ENCODE measurements around the gene MAPKAPK5. TPM values are rescaled to one million over a fixed set of nuclear protein-coding genes. Genes with fewer than 3 reads are reported as not detected.

MAPKAPK5 gene
- total and polyA plus RNA-seq, 2 donors from 2014 or later = 20.5 to 45.7 TPM

DNA sequence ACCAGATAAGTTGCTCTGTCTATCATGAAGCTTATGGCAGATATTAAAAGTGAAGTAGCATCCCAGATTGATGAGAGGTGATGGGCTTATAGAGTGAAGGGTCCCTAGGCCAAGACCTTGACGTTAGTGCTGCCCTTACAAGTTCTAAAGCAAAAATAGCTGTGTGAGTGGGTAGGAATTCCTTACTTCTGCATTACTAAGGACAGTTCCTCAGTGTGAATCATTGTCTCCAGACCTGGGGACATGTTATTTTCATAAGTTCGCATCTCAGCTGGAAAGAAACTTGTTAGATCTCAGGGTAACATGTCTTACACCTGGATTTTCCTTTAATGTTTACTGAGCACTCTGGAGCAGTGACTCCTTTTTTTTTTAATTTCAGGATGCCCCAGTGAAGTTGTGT is 28.7 kb downstream of the MAPKAPK5 start:
- DNase-seq (no peak), FAIRE-seq (no peak)
- no peak overlapping the region for H3K27ac ChIP-seq (ENCODE audit: low read depth in 2 of 2, low read length in 2 of 2)
- no peak overlapping the region for H3K9ac ChIP-seq (ENCODE audit: low read length in 3 of 3)
- no peak overlapping the region for H3K4me3 ChIP-seq (ENCODE audit: low read length in 3 of 3)
- TF ChIP-seq, protein P1, sequence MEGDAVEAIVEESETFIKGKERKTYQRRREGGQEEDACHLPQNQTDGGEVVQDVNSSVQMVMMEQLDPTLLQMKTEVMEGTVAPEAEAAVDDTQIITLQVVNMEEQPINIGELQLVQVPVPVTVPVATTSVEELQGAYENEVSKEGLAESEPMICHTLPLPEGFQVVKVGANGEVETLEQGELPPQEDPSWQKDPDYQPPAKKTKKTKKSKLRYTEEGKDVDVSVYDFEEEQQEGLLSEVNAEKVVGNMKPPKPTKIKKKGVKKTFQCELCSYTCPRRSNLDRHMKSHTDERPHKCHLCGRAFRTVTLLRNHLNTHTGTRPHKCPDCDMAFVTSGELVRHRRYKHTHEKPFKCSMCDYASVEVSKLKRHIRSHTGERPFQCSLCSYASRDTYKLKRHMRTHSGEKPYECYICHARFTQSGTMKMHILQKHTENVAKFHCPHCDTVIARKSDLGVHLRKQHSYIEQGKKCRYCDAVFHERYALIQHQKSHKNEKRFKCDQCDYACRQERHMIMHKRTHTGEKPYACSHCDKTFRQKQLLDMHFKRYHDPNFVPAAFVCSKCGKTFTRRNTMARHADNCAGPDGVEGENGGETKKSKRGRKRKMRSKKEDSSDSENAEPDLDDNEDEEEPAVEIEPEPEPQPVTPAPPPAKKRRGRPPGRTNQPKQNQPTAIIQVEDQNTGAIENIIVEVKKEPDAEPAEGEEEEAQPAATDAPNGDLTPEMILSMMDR (IDR thresholded peaks at IDR 0.05; ENCODE audit: borderline replicate concordance, extremely low read depth, insufficient read depth) = no peak
- H3K27me3 ChIP-seq (ENCODE audit: control insufficient read depth, insufficient read depth, low read length) = no peaks in the 10 kb centered on the region
- intact Hi-C loops (cut with DNase I) = no loop called here
- no peaks in the 10 kb centered on the region for H3K4me1 ChIP-seq (ENCODE audit: control insufficient read depth in 2 of 3, insufficient read depth in 2 of 3, low read depth in 1 of 3, low read length in 3 of 3)
- H3K36me3 ChIP-seq (ENCODE audit: control insufficient read depth in 2 of 3, insufficient read depth in 3 of 3, low read length in 3 of 3) = peaks cover 16 to 45% (median 23%) of the 10 kb centered on the region in 3 donors
- H3K9me3 ChIP-seq (ENCODE audit: control insufficient read depth in 2 of 3, insufficient read depth in 1 of 3, low read length in 3 of 3) = no peaks in the 10 kb centered on the region

- TF ChIP-seq, protein P1 (IDR thresholded peaks at IDR 0.05; ENCODE audit: borderline replicate concordance, extremely low read depth, insufficient read depth) = no peak
- Histone ChIP-seq H3K4me1 (ENCODE audit: control insufficient read depth in 2 of 3, insufficient read depth in 2 of 3, low read depth in 1 of 3, low read length in 3 of 3) (no peaks in the 10 kb centered on the region), H3K9me3 (ENCODE audit: control insufficient read depth in 2 of 3, insufficient read depth in 1 of 3, low read length in 3 of 3) (no peaks in the 10 kb centered on the region), H3K36me3 (ENCODE audit: control insufficient read depth in 2 of 3, insufficient read depth in 3 of 3, low read length in 3 of 3) (peaks cover 12 to 38% (median 16%) of the 10 kb centered on the region in 3 donors), H3K27ac (ENCODE audit: low read depth in 2 of 2, low read length in 2 of 2) (no peak overlapping the region), H3K27me3 (ENCODE audit: control insufficient read depth, insufficient read depth, low read length) (no peaks in the 10 kb centered on the region), H3K9ac (ENCODE audit: low read length in 3 of 3) (no peak overlapping the region), H3K4me3 (ENCODE audit: low read length in 3 of 3) (no peak overlapping the region)
- FAIRE-seq (no peak), DNase-seq (no peak)
- intact Hi-C loops (cut with DNase I) = no loop called here
These were observed 31.1 kb downstream of the MAPKAPK5 start for GRCh38 chr12:111873113-111873512.

DNA sequence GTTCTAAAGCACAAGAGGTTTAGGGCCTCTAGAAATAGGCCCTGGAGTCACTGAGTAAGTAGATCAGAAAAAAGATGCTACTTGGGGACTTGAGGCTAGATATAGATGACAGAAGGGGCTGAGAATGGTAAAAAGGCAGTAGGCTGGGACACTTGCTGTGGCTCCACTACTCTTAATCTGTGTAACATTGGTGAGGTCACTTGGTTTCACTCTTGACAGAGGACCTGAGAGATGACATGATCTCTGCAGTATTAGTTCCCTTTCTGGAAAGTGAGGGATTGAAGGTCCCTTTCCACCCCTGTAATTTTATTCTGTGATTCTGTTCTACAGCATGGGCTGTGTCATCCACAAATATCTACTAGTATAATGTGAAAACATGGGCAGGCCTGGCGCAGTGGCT is 39.7 kb downstream of the MAPKAPK5 start:
- H3K4me1 ChIP-seq (ENCODE audit: control insufficient read depth in 2 of 3, insufficient read depth in 2 of 3, low read depth in 1 of 3, low read length in 3 of 3) = no peaks in the 10 kb centered on the region
- H3K27me3 ChIP-seq (ENCODE audit: control insufficient read depth, insufficient read depth, low read length) = no peaks in the 10 kb centered on the region
- intact Hi-C loops (cut with DNase I) = no loop called here
- no peak overlapping the region for H3K27ac ChIP-seq (ENCODE audit: low read depth in 2 of 2, low read length in 2 of 2)
- DNase-seq (no peak), FAIRE-seq (no peak)
- no peak overlapping the region for H3K4me3 ChIP-seq (ENCODE audit: low read length in 3 of 3)
- TF ChIP-seq, protein P1 (IDR thresholded peaks at IDR 0.05; ENCODE audit: borderline replicate concordance, extremely low read depth, insufficient read depth) = no peak
- no peaks in the 10 kb centered on the region for H3K9me3 ChIP-seq (ENCODE audit: control insufficient read depth in 2 of 3, insufficient read depth in 1 of 3, low read length in 3 of 3)
- H3K9ac ChIP-seq (ENCODE audit: low read length in 3 of 3) = no peak overlapping the region
- peaks cover 5 to 39% (median 33%) of the 10 kb centered on the region in 3 donors for H3K36me3 ChIP-seq (ENCODE audit: control insufficient read depth in 2 of 3, insufficient read depth in 3 of 3, low read length in 3 of 3)

Measured in kidney (tissue), 14 donors.